ENCODE data around the gene ADAMTS2.

ADAMTS2 gene

GRCh38 chr5:179243333-179243732, 101.9 kb downstream of the ADAMTS2 start:
- DNase-seq, result no peak

- DNase-seq, result no peak
These were observed 102.6 kb downstream of the ADAMTS2 start for GRCh38 chr5:179242676-179243075.

- no peak for DNase-seq
These were observed 103.4 kb downstream of the ADAMTS2 start for GRCh38 chr5:179241764-179242370.

GRCh38 chr5:179241175-179241574, 104.1 kb downstream of the ADAMTS2 start:
- no peak for DNase-seq

DNA sequence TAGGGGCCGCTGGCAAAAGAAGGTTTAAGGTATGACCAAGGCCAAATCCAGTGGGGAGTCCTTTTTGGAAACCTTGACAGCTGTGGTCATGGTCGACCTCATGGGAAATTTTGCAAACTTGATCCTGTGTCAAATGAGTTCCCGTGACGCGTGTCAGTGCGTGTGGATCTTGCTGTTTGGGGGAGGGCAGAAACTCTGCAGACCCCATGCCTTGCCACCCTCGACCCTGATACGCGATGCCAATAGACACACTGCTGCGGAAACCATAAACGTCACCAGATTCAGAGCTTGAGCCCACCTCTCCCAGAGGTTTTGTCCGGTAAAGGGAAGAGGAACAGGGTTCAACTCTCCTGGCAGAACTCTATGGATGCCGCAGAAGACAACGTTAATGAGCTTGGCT, 104.7 kb downstream of the ADAMTS2 start:
- no peak for DNase-seq

- DNase-seq, result no peak
These were observed 105.8 kb downstream of the ADAMTS2 start for GRCh38 chr5:179239256-179240135.

DNA sequence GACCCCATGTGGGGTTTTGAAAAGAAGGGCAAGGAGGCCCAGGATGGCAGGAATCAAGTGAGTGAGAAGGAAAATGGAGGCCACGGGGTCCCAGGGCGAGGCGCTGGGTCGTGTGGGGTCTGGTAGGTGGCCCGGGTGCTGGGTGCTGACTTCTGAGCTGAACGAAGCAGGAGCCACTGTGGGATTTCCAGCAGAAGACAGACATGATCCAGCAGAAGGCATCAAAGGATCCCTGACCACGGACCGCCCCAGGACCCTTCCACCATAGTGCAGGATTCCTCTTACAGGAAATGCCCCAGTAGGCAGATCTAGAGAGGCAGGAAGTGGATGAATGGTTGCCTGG, 106.7 kb downstream of the ADAMTS2 start:
- DNase-seq, result no peak

- DNase-seq, result no peak
These were observed 107.3 kb downstream of the ADAMTS2 start for GRCh38 chr5:179237770-179238627.

GRCh38 chr5:179235416-179236400, 109.6 kb downstream of the ADAMTS2 start:
- DNase-seq, result no peak

DNA sequence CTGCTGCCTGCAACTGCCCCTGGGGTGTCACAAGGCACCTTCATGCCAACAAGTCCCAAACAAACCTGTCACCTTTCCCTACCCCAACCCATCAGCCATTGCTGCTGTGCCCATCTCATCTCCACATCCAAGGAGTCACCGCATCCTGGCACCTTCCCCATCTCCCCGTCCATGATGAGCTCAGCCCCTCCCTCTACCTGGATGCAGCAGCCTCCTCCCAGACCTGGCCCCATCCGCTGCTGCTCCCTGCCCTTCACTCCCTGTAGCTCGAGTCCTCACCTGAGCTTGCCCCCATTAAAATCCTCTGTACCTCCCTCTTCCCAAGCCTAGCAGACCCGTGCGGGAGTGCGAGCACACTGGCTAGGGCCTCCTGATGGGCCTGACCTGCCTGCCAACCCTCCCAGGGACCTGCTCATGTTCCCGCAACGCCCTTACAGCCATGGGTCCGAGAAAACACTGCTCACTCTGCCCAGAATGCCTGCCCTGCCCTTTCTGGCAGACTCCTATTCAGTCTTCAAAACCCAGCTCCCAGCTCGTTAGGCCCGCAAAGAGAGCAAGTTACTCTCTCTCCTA, 110.6 kb downstream of the ADAMTS2 start:
- no peak for DNase-seq

- DNase-seq, result no peak
These were observed 111.2 kb downstream of the ADAMTS2 start for GRCh38 chr5:179233909-179234562.

GRCh38 chr5:179232091-179232735, 113.0 kb downstream of the ADAMTS2 start:
- DNase-seq, result no peak

DNA sequence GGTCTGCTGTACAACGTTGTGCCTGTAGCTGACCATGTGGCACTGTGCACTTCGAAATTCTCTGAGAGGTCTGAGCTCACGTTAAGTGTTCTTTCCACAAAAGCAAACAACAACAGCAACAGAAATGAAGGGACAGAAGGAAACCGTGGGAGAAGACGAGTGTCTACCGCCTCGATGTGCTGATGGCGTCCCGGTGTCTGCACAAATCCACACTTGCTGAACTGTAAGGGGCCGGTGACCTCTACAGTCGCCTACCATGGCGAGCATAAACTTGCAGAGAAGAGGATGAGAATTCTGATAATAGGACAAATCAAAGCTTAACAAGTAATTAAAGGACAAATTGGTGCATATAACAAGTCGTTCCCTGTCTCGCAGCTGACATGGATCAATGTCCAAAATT, 114.0 kb downstream of the ADAMTS2 start:
- no peak for DNase-seq

DNA sequence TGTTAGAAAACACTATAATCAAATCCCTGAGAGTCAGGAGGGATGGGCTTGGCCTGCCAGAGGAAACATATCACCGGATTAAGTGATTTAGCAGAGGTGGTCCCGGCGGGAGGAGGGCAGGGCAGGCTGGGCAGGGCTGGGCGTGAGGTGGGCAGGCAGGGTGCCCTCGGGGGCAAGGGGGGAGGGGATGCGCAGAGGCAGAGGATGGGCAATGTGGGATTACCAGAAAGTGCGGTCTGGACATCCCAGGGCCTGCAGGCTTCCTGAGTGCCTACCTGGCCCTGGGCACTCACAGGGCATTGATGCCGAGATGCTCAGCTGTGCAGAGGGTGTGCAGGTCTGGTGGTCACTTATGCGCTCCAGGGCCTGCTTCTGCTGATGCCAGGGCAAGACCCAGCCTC, 115.2 kb downstream of the ADAMTS2 start:
- no peak for DNase-seq

DNA sequence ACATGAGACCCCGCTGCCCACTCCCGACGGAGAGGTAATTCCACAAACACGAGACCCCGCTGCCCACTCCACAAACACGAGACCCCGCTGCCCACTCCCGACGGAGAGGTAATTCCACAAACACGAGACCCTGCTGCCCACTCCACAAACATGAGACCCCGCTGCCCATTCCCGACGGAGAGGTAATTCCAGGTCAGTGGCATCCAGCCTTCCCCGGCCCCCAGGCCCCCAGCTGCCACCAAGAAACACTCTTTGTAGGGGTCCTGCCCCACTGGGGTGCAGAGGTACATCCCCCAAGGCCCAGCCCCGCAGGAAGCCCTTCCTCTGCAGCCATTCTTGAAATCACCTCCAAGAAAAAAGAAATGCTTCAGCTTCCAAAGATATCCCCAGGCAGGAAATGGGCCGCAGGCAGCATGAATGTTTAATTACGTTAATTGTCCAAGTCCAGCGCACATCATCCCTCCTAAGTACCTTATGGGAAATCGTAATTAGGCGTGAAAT, 115.9 kb downstream of the ADAMTS2 start:
- DNase-seq, result peak; percentile 45

GRCh38 chr5:179228341-179229121, 116.7 kb downstream of the ADAMTS2 start:
- no peak for DNase-seq

- DNase-seq, result no peak
These were observed 117.5 kb downstream of the ADAMTS2 start for GRCh38 chr5:179227580-179228311.

- DNase-seq, result no peak
These were observed 118.1 kb downstream of the ADAMTS2 start for GRCh38 chr5:179227229-179227579.

DNA sequence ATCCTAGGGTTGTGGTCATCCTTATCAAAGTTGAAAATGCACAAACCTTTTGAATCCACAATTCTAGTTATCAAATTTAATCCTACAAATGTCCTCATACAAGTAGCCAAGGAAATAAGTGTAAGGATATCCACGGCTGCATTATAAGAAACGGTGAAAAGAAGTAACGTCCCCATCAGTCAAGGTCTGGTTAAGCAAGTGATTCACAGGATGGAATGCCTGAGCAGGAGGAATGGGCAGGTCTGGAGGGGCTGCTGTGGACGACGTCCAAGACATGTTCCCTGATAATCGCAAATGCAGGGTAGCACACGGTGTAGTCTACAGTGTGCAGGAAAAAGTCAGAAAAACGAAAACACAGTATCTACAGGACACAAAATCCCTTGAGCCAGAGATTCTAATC, 118.6 kb downstream of the ADAMTS2 start:
- no peak for DNase-seq
